H9 (cell line): ENCODE results near the gene SYNGAP1. TPM values are rescaled to one million over a fixed set of nuclear protein-coding genes. Genes with fewer than 3 reads are reported as not detected.

Experiments
- DNase-seq: peaks from one replicate; pipeline ENCODE4 v3.0.0-alpha.2; 2017
- H2AFZ ChIP-seq: one replicate; pipeline ENCODE4 v1.6.1; 2013; ENCODE audit warnings: mild to moderate bottlenecking, low read length, control low read depth, moderate library complexity
- H2AK5ac ChIP-seq: 2 replicates; pipeline ENCODE4 v1.6.1; 2013; ENCODE audit warnings: low read length, control low read depth, mixed read lengths; ENCODE audit not compliant: insufficient read length
- H2BK120ac ChIP-seq: one replicate; pipeline ENCODE4 v1.6.1; 2013; ENCODE audit warnings: low read depth, mild to moderate bottlenecking, low read length, control low read depth, inconsistent platforms; ENCODE audit not compliant: poor library complexity, severe bottlenecking
- H2BK12ac ChIP-seq: 2 replicates; pipeline ENCODE4 v1.6.1; 2013; ENCODE audit warnings: low read length, control low read depth, mixed read lengths, low read depth; ENCODE audit not compliant: insufficient read length
- H2BK15ac ChIP-seq: 2 replicates; pipeline ENCODE4 v1.6.1; 2013; ENCODE audit warnings: low read depth, low read length, control low read depth
- H2BK20ac ChIP-seq: one replicate; pipeline ENCODE4 v1.6.1; 2013; ENCODE audit warnings: low read depth, mild to moderate bottlenecking, low read length, control low read depth, inconsistent platforms; ENCODE audit not compliant: poor library complexity, severe bottlenecking
- H2BK5ac ChIP-seq: 2 replicates; pipeline ENCODE4 v1.6.1; 2013; ENCODE audit warnings: low read length, control low read depth, mixed read lengths; ENCODE audit not compliant: insufficient read length
- H3K14ac ChIP-seq: 2 replicates; pipeline ENCODE4 v1.6.1; 2013; ENCODE audit warnings: low read length, control low read depth; ENCODE audit not compliant: insufficient read depth
- H3K18ac ChIP-seq: 2 replicates; pipeline ENCODE4 v1.6.1; 2013; ENCODE audit warnings: low read depth, mild to moderate bottlenecking, mixed read lengths, low read length, control low read depth; ENCODE audit not compliant: insufficient read length
- H3K23ac ChIP-seq: 2 replicates; pipeline ENCODE4 v1.6.1; 2013; ENCODE audit warnings: low read length, control low read depth, mixed read lengths, low read depth; ENCODE audit not compliant: insufficient read length
- H3K23me2 ChIP-seq: 2 replicates; pipeline ENCODE4 v1.6.1; 2013; ENCODE audit warnings: low read depth, mild to moderate bottlenecking, mixed read lengths, low read length, control low read depth; ENCODE audit not compliant: insufficient read length, poor library complexity, severe bottlenecking
- H3K27ac ChIP-seq: 2 replicates; pipeline ENCODE4 v1.5.1; 2013; ENCODE audit warnings: low read length, control low read depth, mixed read lengths, low read depth; ENCODE audit not compliant: insufficient read length
- H3K27me3 ChIP-seq: 2 replicates; pipeline ENCODE4 v1.6.1; 2013; ENCODE audit warnings: low read length, control low read depth, inconsistent platforms; ENCODE audit not compliant: insufficient read depth
- H3K4ac ChIP-seq: 2 replicates; pipeline ENCODE4 v1.6.1; 2013; ENCODE audit warnings: low read depth, mild to moderate bottlenecking, control low read depth, inconsistent platforms, low read length, moderate library complexity
- H3K4me1 ChIP-seq: 2 replicates; pipeline ENCODE4 v1.6.1; 2013; ENCODE audit warnings: low read length, control low read depth, inconsistent platforms; ENCODE audit not compliant: insufficient read depth
- H3K4me2 ChIP-seq: 2 replicates; pipeline ENCODE4 v1.6.1; 2013; ENCODE audit warnings: low read length, control low read depth, mixed read lengths; ENCODE audit not compliant: insufficient read length, insufficient read depth
- H3K56ac ChIP-seq: 2 replicates; pipeline ENCODE4 v1.6.1; 2013; ENCODE audit warnings: low read depth, mild to moderate bottlenecking, mixed read lengths, low read length, control low read depth; ENCODE audit not compliant: insufficient read length
- H3K79me1 ChIP-seq: 2 replicates; pipeline ENCODE4 v1.6.1; 2013; ENCODE audit warnings: low read depth, mild to moderate bottlenecking, moderate library complexity, low read length, control low read depth, inconsistent platforms; ENCODE audit not compliant: insufficient read depth, poor library complexity, severe bottlenecking
- H3K79me2 ChIP-seq: 2 replicates; pipeline ENCODE4 v1.6.1; 2013; ENCODE audit warnings: low read length, control low read depth, inconsistent platforms; ENCODE audit not compliant: insufficient read depth
- H3K9ac ChIP-seq: 2 replicates; pipeline ENCODE4 v1.6.1; 2013; ENCODE audit warnings: low read length, control low read depth, mixed read lengths; ENCODE audit not compliant: insufficient read length; ENCODE audit errors: extremely low read depth
- H3K9me3 ChIP-seq: one replicate; pipeline ENCODE4 v1.6.1; 2013; ENCODE audit warnings: low read depth, low read length, inconsistent platforms; ENCODE audit not compliant: control insufficient read depth
- H3T11ph ChIP-seq: one replicate; pipeline ENCODE4 v1.6.1; 2013; ENCODE audit warnings: mild to moderate bottlenecking, low read length, control low read depth, inconsistent platforms
- H4K20me1 ChIP-seq: one replicate; pipeline ENCODE4 v1.6.1; 2013; ENCODE audit not compliant: control insufficient read depth, insufficient read length, insufficient read depth
- H4K5ac ChIP-seq: 2 replicates; pipeline ENCODE4 v1.6.1; 2013; ENCODE audit warnings: low read depth, mild to moderate bottlenecking, mixed read lengths, low read length, control low read depth; ENCODE audit not compliant: insufficient read length
- H4K8ac ChIP-seq: replicated peaks from 2 replicates; pipeline ENCODE4 v1.6.1; 2013; ENCODE audit warnings: low read length, control low read depth, mixed read lengths, low read depth; ENCODE audit not compliant: insufficient read length
- H4K91ac ChIP-seq: 2 replicates; pipeline ENCODE4 v1.6.1; 2013; ENCODE audit warnings: low read depth, mild to moderate bottlenecking, moderate library complexity, mixed read lengths, low read length, control low read depth; ENCODE audit not compliant: insufficient read length
- H3K27ac Mint-ChIP-seq, 3 experiments: 2 replicates in 2 of 3; 3 replicates in 1 of 3; pipeline ENCODE4 v1.8.0; 2020 to 2021; ENCODE audit warnings: mixed read lengths in 3 of 3, mild to moderate bottlenecking in 1 of 3, moderate library complexity in 1 of 3
- H3K27me3 Mint-ChIP-seq: 2 replicates; pipeline ENCODE4 v1.8.0; 2021; ENCODE audit warnings: low read depth, mild to moderate bottlenecking, moderate library complexity, mixed read lengths
- H3K36me3 Mint-ChIP-seq, 3 experiments: 2 replicates in 2 of 3; 3 replicates in 1 of 3; pipeline ENCODE4 v1.8.0; 2020 to 2021; ENCODE audit warnings: low read depth in 3 of 3, mixed read lengths in 3 of 3; ENCODE audit not compliant: insufficient read depth in 1 of 3
- H3K4me1 Mint-ChIP-seq, 2 experiments: 2 replicates each; pipeline ENCODE4 v1.8.0; 2020; ENCODE audit warnings: mixed read lengths in 2 of 2
- H3K4me3 Mint-ChIP-seq, 2 experiments: 2 replicates in 1 of 2; 3 replicates in 1 of 2; pipeline ENCODE4 v1.8.0; 2020 to 2021; ENCODE audit warnings: mild to moderate bottlenecking in 2 of 2, mixed read lengths in 2 of 2, moderate library complexity in 1 of 2
- H3K9me3 Mint-ChIP-seq, 2 experiments: 2 replicates in 1 of 2; 3 replicates in 1 of 2; pipeline ENCODE4 v1.8.0; 2020; ENCODE audit warnings: mild to moderate bottlenecking in 2 of 2, mixed read lengths in 2 of 2, moderate library complexity in 1 of 2
- CTCF ChIP-seq: fragments of 200-600 bp; sonication (generic); conservative IDR thresholded peaks from 3 replicates; pipeline ENCODE4 v1.8.0; 2021; ENCODE audit warnings: antibody characterized with exemption, mild to moderate bottlenecking
- WGBS: extraction: QIAGEN DNeasy Blood & Tissue Kit; methylation state at CpG from one replicate; pipeline ENCODE4 v1.1.7; 2013; ENCODE audit warnings: missing lambda C conversion rate, low lambda C conversion rate, mixed read lengths; ENCODE audit not compliant: insufficient read length; ENCODE audit errors: extremely low coverage; 5-methylcytosine and 5-hydroxymethylcytosine counted together
- total RNA-seq: library from RNA; stranded (reverse); gene quantifications from 2 replicates; pipeline ENCODE4 v1.2.1, GENCODE V29; 2021

Gene SYNGAP1
- total RNA-seq, 1 experiment from 2014 or later: 121 TPM

- TF ChIP-seq CTCF: peak; percentile 55; the same call in 2 of the 3 replicates
- H3K27me3 ChIP-seq: no peaks in the 10 kb centered on the region
- no peak overlapping the region for H4K91ac ChIP-seq
- H2BK15ac ChIP-seq: no peak overlapping the region
- no peak overlapping the region for H4K8ac ChIP-seq
- H3K79me1 ChIP-seq: no peaks in the 10 kb centered on the region
- H4K5ac ChIP-seq: no peak overlapping the region
- peaks cover 3% of the 10 kb centered on the region for H4K20me1 ChIP-seq
- no peak overlapping the region for H2BK12ac ChIP-seq
- no peak overlapping the region for H3K56ac ChIP-seq
- Mint-ChIP-seq H3K36me3 (no peaks in the 10 kb centered on the region), H3K4me3 (no peak overlapping the region), H3K27ac (no peak overlapping the region), H3K4me1 (peaks cover 4 to 7% of the 10 kb centered on the region in 2 experiments), H3K9me3 (0 out of 5 replicates have a peak, but pooled peaks cover 0 to 3% of the 10 kb centered on the region in 2 experiments), H3K27me3 (peaks cover 16% of the 10 kb centered on the region)
- no peak overlapping the region for H2AFZ ChIP-seq
- H2BK120ac ChIP-seq: no peak overlapping the region
- no peak overlapping the region for H3T11ph ChIP-seq
- no peaks in the 10 kb centered on the region for H3K9me3 ChIP-seq
- no peak for DNase-seq
- no peak overlapping the region for H3K4ac ChIP-seq
- H2BK5ac ChIP-seq: no peak overlapping the region
- no CpG with 5 or more reads among the region's 4 CpGs for WGBS
- H3K27ac ChIP-seq: no peak overlapping the region
- no peak overlapping the region for H3K23ac ChIP-seq
- H3K4me1 ChIP-seq: no peaks in the 10 kb centered on the region
- H3K4me2 ChIP-seq: no peak overlapping the region
- H3K14ac ChIP-seq: no peak overlapping the region
- no peak overlapping the region for H3K9ac ChIP-seq
- no peak overlapping the region for H2BK20ac ChIP-seq
- H3K18ac ChIP-seq: no peak overlapping the region
- no peaks in the 10 kb centered on the region for H3K23me2 ChIP-seq
- H3K79me2 ChIP-seq: no peaks in the 10 kb centered on the region
- no peak overlapping the region for H2AK5ac ChIP-seq
Measured at GRCh38 chr6:33492093-33492492, 72.2 kb downstream of the SYNGAP1 start.
